ENCODE data around the gene DDX23. TPM values are rescaled to one million over a fixed set of nuclear protein-coding genes. Genes with fewer than 3 reads are reported as not detected.

The DDX23 gene
- total RNA-seq, 1 donor from 2014 or later: 79.2 TPM

DNA sequence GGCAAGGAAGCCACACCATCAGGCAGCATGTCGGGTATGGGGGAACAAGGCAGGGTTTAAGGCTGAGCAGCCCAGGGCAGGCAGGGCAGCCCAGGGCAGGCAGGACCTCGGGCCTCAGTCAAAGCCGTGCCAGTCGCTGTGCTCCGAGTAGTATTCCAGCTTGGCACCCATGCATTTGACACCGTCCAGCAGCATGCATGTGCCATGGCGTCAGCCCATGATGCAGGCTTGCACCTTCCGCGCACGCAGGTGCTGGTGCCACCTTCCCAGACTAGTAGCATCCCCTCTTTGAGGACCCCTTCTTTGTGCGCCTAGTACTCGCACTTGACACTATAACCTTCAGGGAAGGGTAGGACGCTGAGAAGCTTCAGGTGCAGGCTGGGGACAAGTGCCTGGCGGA is 51.5 kb downstream of the DDX23 start:
- DNase-seq (ENCODE audit: low read depth, low spot score): no peak

DNA sequence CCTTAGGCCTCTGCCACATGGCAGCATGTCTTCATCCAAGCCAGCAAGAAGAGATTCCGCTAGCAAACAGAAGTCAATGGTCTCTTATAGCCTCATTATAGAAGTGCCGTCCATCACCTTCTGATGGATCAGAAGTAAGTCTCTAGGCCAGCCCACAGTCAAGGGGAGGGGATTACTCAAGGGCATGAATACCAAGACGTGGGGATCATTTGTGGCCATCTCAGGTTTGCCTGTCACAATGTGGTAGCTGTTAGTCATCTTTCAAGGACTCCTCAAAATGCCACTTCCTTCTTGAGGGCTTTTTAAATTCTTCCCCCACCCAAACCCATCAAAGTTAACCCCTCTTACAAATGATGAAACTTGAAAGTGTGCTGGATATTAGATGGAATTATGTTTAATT is 55.0 kb downstream of the DDX23 start:
- DNase-seq (ENCODE audit: low read depth, low spot score): no peak

DNA sequence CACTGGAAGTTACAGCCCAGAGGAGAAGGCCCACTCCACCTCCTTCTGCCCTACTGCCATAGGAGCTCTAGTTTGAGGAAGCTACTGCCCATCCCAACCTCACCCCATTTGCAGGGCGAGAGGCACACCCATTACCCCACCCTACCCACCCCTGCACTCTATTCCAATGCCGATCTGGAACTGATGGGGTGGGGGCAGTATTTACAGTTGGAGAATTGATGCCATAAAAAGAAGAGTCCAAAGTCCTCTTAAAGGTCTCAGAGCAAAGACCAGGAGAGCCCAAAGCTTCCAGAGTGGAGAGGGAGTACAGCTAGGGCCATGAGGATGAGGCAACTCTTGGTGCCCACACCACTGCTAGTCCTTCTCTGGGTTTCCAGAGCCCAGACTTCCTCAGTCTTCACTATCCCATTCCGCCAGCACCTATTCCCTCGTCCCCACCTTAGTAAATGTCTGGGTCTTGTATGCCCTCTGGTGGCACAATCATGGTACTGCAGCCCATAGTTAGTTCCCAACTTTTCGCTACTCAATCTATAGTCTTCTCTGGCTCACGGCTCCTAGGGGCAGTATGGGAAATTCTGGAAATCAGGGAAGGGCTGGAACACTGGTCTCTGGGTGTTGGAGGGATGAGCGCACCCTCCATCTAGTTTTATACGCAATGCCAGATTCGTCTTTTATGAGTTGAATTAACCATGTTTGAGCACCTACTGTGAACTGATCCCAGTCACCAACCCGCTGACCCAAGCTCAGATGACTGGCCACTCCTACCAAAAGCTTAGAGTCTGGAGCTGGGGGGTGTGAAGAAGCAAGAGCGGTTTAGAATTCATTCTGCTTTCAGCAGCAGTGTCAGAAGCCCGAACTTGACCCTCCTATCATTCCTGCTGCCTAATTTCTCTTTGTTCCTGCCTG is 56.2 kb downstream of the DDX23 start:
- peak; percentile 39 for DNase-seq (ENCODE audit: low read depth, low spot score)

DNA sequence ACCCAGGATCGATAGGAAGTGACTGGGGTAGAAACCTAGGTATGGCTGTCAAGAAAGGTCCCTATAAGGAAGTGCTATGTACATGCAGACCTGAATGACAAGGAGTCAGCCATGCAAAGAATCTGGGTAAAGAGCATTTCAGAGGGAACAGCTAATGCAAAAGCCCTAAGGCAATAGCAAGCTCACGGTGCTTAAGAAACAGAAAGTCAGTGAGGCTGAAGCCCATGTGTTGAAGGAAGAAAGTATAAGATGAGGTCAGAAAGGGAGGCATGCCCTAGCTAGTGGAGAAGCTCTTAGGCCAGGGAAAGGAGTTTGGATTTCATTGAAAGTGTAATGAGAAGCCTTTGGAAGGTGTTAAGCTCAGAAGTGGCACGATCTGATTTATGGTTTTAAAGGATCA is 57.1 kb downstream of the DDX23 start:
- DNase-seq (ENCODE audit: low read depth, low spot score): no peak

DNA sequence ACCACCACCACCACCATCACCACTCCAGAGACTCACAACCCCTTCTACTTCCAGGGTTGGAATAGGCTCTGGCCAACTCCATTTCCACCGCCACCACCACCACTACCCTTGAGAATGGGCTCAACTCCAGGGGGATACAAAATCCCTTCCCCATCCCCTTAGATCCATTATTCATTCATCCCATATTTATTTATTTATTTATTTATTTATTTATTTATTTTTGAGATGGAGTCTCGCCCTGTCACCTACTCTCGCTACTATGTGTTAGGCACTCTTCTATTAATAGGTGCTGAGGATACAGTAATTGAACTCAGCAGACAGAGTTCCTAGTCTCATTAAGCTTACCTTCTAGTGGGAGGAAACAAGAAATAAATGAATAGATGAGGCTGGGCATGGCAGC is 58.3 kb downstream of the DDX23 start:
- no peak for DNase-seq (ENCODE audit: low read depth, low spot score)

DNA sequence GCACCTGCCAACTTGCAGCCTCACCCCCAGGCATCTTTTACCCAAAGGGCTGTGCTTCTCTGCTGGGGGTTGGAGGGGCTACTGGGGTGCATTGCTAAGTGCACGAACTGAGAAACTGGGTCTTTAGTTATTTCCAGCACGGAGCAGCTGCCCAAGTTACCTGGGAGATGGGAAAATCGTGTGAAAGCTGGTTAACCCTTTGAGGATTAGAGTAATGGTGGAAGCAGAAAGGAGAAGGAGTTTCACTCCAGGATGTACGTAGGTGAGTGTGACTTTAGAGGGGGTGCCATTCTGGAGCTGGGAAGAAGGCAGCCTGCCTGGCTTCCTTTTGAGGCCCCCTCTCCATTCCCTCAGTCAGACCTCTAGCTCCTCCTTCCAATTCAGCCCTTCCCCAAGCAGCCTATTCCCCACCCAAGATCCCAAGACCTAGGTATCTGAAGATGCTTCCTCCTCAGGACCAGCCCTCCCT is 62.1 kb downstream of the DDX23 start:
- no peak for DNase-seq (ENCODE audit: low read depth, low spot score)

DNA sequence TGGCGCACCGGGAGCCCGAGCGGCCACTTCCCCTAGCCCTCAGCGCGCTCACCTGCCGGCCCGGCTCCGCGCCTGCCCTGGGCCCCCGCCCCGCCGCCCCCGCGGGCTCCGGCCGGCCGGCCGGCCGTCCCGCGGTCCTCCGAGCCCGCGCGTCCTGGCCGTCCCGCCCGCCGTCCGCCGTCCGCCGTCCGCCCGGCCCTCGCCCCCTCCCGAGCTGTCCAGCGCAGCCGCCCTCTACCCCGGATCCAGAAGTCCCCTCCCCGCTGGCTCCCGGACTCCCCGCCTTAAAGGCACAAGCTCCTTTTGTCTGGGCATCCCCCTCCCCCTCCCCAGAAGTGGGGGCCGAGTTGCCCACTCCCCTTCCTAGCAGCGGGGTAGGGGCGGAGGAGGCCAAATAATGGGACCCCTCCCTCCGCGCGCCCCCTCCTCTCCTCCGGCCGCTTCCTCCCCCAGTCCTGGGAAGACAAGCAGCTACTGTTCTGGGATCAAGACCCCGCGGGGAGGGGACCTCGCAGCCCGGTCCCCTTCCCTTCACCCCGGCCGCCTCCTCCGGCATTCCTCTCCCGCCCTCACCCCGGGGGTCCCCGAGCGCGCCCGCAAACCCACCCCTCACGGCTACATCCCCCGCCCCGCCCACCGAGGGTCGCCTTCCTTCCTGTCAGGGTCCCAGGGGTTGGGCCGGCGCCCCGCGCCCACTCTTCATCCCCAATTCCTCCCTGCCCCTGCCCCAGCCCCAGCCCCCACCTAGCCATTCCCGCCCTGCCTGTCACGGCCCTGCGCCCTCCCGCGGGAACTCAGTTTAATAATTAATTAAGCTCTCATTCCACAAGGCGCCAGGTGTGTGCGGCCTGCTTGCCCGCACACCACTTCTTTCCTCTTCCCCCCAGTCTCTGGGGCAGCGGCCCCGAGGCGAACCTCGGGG is 62.8 kb downstream of the DDX23 start, which contains the start of gene ADCY6:
ADCY6 (minus strand) TSS at position 236 of the 922 bp plus-strand sequence. CDS start 5,655 bp downstream, outside the sequence.
- peak; percentile 41 for DNase-seq (ENCODE audit: low read depth, low spot score)

DNA sequence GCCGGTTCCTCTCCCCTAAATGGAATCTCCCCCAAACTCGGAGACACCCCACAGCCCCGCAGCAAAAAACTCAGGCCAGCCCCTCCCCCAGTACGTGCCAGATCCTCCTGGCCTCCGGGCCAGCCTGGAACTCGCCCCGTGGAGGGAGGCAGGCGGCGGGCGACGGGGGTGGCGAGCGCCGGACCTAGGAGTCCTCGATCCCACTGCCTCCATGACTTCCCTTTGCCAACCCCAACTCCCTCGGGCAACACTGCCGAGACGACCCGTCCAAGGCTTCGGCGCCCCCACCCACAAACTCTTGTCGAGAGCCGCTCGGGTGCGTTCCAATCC is 63.5 kb downstream of the DDX23 start:
- DNase-seq (ENCODE audit: low read depth, low spot score): no peak

DNA sequence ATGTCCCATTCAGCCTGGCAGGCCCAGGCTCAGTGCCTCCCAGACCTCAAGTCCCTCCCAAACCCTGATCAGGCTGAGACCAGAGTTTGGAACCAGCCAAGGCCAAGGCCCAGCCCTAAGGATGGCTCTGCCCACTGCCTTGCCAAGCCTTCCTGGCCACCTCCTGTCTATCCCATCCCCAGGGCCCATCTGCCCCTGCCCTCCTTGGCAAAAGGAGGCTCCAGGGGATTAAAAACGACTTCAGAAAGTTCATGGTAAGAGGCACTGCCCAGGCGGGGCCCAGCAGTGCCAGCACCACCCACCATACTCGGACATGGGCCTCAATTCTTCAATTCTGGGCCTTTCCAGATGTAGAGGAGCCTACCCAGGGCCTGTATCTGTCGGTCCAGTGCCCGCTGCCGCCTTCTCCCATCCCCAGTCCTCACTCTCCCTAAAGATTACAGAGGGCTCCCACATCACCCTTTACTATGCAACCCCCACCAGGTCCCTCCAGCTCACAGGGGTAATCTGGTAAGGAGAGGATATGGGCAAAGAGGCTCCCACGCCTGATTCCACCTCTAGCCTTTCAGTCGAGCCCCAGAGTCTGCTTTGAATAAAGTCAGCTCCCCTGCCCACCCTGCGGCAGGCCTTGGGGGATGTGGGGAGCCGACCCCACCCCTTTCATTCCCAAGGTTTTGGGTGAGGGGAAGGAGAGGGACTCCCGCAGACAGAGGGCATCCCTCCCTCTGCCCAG is 64.0 kb downstream of the DDX23 start:
- no peak for DNase-seq (ENCODE audit: low read depth, low spot score)

DNA sequence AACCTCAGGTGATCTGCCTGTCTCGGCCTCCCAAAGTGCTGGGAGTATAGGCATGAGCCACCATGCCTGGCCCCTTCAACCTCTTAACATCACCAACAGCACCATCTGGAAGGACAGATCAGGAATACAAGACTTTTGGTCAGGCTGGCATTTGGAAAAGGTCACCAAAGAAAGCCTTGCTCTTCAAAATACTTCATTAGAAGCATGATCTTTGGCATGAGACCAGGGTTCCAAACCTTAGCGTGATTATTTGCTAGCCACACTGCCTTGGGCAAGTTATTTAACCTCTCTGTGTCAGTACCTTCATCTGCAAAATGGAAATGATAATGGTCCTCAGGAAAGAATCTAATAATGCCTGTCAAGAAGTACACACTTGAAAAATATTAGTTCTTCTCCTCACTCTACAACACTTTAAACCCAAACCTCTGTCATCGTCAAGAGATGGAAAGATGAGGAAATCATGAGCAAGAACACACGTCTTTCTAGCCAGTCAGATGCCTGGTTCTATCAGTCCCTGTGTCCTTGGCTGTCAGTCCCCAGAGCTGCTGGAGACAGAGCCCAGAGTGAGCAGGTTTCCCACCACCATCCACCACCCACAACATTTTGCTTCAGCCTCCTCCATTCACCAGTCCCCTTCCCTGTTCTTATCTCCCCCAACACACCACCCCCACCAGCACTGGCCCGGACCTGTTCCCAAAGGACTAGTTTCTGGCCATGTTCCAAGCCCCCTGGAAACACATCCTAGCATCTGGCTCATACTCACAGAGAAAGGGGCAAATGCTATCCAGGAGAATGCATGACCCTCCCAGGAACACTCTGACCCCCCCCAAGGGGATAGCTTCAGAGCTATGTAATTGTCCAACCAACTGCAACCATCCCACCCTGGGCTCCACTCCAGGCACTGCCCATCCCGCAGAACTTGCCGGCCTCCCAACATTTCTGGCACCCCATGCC is 65.1 kb downstream of the DDX23 start:
- DNase-seq (ENCODE audit: low read depth, low spot score): no peak

DNA sequence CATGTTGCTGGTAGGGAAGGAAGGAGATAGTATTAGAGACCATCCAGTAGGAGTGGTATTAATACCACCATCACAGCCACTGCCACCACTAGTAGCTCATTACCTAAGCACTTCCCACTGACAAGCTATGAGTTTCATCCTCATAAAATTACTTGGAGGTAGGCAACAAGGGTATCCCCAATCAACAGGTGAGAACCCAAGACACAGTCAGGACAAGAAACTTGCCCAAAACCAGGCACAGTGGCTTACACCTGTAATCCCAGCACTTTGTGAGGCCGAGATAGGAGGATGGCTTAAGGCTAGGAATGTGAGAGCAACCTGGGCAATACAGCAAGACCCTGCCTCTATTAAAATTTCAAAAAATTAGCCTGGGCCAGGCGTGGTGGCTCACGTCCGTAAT is 68.5 kb downstream of the DDX23 start:
- no peak for DNase-seq (ENCODE audit: low read depth, low spot score)

DNA sequence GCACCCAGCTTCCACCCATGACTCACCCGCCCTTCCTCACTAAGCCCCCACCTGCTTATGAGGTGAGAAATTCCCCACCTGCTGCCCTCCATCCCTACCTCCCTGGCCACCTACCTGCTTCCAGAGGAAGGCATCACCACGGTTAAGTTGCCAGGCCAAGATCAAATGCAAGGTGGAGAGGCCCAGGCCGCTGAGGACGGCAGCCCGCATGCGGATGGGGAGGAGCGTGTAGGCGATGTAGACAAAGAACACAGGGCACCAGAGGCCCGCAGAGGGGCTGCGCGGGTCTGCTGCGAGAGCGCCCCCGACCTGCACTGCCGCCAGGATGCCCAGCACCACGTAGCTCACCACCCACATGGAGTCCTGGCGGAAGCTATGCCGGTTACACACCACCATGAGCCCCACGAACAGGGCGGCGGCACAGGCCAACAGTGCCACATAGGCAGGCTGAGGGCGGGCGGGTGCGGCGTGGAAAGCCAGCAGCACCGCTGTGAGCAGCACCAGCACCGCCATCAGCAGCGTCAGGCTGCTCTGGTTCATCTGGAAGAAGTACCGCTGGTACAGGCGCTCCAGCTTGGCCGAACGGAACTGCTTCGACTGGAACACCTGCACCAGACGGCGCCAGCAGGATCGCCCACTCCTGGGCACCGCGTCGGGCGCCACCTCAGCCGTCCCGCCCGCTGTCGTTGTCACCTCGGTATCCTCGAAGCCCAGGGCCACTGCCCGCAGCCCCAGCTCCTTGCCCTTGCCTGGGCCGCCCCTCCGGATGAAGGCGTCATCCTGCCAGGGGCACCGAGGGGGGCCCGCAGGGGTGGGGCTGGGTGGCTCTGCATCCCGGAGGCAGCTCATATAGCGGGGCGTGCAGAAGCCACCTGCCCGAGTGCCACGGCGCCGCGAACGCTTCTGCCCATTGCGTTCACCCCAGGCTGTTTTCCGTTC is 69.2 kb downstream of the DDX23 start:
- no peak for DNase-seq (ENCODE audit: low read depth, low spot score)

DNA sequence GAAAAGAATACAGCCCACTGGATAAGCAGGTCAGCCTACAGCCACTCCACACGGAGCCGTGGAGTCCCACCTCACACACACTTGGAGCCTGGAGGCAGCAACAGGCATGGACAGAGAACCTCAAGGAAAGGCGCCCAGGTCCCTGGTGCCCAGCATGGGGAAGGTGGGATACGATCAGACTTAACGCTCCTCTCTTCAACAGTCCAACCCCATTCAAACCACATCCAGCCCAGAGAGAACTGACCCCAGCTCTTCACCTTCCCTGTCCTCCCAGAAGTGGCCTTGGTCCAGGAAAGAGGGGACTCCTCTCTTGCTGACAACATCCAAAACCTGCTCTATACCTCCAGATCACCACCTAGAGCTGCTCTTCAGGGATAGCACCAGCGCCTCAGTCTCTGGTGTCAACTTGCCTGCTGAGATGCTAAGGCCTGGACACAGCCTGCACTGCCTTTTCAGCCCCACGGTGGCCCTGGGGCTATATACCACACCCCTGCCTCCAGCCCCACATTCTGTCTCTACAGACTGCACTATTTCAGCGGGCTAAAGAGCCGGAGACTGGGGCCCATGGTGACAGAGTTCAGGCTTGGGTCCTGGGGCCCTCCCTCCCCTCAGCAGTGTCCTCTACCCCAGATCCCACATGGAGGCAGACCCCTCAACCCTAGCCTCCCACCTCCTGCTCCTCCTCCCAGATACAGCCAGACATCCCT is 70.1 kb downstream of the DDX23 start:
- DNase-seq (ENCODE audit: low read depth, low spot score): no peak

DNA sequence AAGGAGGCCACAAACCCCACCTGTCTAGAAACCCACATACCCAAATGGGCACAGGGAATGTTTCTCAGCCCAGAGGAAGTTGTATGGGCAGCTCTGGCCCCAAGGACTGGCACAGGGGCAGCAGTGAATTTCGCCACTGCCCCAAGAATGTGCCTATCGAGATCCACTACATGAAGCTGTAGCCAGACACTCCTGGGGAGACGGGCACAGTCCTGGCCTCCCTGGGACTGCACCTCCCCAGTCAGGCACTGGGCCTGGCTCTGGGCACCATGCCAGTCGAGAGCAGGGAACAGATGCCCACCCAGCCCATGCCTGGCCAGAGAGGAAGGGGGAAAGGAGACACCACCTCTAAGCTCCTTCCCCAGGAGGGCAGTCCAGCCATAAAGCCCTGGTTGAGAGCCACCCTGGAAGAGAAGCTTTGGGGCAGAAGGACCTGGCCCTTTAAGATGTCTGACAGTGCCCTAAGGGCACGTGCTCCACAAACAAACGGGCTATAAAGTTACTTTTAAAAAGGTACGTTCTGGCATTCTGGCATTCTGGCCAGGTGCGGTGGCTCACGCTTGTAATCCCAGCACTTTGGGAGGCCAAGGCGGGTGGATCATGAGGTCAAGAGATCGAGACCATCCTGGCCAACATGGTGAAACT is 71.5 kb downstream of the DDX23 start:
- no peak for DNase-seq (ENCODE audit: low read depth, low spot score)

DNA sequence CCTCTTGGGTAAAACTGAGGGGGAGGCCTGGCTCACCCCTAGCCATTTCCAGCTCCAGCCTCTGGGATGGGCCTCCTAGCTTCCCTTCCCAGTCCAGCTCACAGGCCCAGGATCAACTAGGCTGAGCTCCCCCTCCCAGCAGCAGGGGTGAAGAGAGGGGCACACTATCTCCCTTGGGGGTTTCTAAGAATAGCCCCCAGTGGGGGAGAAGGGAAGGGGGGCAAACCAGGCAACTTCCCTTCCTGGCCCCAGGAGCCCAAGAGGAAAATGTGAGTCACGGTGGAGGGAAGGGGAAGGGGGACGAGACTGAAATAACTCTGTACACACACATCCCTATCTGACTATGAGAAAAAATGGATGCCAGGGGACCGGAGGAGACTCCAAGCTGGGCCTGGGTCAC is 72.1 kb downstream of the DDX23 start:
- DNase-seq (ENCODE audit: low read depth, low spot score): peak; percentile 58
